Measurements from ENCODE around the gene FOXP1.

FOXP1 gene

DNA sequence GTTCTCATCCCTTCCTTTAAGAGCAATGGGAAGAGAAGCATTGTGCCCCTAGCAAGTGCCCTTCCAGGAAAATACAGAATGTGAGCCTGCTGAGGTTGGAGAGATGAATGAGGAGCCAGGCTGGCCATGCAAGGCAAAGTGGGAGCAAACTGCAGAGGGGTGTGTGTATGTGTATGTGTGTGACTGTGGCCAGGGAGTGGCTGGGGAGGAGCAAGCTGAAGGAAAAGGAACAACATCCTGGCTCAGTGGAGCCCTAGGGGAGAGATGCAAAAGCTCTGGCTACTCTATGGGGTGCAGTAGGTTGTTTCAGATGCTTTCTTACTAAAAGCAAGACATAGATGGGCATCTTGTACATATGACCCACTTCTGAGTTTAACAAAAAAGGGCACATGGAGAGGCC is 20.6 kb downstream of the FOXP1 start:
- no peak for DNase-seq

- DNase-seq = no peak
Observed at GRCh38 chr3:71560665-71561064, 22.9 kb downstream of the FOXP1 start.

GRCh38 chr3:71559578-71560162 is 23.9 kb downstream of the FOXP1 start:
- DNase-seq = no peak

DNA sequence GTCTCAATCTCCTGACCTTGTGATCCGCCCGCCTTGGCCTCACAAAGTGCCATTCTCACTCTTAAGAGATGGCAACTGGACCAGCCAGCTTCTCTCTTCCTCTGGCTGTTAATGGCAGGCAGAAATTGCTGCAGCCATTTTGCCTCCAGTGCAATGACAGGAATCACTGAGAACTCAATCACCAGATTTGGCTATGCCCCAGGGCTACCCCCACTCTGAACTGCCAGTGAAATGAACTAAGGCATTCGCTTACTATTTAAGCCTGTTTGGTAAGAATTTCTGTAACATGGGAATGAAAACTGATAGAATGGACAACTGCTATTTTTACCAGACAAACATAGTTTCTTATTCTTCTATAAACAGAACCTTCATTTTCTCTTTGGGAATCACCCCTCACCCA is 24.5 kb downstream of the FOXP1 start:
- DNase-seq = no peak

DNA sequence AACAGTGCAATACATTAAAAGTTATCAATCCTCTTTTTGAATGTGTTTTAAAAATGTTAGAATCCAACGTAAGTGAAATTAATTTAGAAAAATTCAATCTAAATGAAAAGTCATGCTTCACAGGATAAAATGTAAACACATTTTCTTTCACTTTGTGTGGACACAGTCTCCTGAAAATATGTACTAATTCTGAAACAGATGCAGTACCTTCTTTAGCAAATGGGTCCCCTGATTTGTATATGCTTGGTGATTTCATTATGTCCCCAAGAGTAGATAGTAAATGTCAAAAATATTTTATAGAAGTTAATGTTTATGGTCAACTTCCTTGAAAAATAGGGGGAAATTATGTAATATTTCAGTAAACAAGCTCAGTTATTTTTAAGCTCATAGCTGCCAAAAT is 28.9 kb downstream of the FOXP1 start:
- no peak for DNase-seq

DNA sequence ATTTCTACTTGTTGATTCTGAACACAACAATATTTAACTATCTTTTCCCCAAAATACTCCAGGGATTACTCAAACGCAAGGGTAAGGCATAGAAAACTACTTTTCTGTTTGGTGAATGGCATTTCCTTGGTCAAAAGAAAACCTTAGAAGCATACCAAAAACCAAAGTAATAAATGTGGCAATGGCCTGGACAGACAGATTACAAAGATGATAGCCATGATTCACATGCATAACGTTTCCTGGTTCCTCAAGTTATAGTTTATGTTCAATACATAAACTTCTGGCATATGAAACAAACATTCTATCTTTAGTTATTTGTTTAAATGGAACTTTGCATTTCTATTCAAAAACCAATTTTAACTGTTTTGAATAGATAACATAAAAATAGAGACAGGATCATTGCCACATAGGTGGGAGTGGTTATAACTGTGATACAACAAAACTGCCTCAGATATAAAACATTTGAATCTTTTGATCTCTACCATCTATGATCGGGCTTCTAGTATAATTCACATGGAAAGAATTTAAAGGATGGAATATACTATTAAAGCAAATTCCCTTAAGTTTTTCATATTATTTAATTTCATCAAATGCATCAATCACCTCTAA is 32.1 kb downstream of the FOXP1 start:
- DNase-seq = no peak

DNA sequence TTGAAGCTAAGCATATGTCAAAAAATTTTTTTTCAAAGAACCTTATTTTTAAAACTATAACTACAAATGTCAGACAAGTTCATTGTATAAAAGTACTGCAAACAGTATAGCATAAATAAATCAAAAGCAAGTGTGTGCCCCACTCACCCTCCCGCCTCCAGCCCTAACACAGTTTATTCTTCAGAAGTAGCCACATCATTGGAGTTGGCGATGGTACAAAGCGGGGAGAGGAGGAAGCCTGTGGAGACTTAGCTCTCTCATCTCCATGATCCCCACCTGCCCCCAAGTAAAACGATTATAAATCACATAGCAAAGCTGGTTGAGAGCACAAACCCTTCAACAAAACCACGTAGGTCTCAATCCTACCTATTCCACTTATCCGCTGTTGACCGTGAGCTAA is 33.6 kb downstream of the FOXP1 start:
- no peak for DNase-seq

DNA sequence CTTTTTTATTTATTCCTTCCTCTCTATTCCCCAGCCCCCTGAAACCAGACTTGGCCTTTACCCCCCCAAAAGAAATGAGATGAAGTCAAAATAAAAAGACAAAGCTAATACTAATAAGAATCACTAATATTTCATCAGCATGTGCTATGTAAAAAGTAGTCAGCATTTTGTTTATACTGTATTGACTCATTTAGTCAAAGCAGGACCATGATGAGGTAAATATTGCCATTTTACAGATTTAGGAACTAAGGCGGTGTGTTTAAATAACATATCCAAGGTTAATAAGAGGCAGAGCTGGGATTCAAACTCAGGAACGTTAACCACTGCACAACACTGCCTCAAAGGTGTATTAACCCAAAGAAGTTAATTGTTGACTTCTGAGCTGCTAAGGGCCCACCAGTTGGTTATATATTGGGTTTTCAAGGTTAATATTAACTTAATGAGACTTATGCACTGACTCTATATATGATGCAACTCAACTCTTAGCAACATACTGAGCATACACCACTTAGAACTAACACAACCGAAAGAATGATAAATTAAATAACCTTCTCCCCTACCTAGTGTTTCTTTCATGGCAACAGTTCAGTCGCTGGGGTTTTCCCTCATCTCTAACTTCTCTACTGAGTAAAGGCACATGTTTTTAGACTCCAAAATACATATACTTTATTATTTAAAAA is 34.7 kb downstream of the FOXP1 start:
- DNase-seq = no peak

GRCh38 chr3:71547249-71548198 is 36.0 kb downstream of the FOXP1 start:
- DNase-seq = no peak

DNA sequence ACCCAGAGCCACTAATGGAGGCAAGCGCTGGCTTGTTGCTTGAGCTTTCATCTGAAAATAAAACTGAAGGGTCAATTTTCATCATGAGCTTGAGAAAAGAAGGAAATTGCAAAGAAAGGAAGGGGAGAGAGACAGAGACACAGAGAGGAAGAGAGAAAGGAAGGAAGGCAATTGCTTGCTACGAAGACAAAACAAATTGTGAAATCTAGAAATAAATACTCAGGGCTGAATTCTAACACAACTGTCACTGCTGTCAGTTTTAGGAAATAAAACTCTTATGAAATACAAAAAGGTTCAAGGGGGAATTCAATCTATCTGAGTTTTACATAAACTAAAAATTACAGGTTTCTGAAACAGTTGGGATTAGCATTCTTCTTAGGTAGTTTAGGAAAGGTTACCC is 36.7 kb downstream of the FOXP1 start:
- DNase-seq = no peak

- DNase-seq = no peak
Observed at GRCh38 chr3:71545330-71545729, 38.2 kb downstream of the FOXP1 start.

DNA sequence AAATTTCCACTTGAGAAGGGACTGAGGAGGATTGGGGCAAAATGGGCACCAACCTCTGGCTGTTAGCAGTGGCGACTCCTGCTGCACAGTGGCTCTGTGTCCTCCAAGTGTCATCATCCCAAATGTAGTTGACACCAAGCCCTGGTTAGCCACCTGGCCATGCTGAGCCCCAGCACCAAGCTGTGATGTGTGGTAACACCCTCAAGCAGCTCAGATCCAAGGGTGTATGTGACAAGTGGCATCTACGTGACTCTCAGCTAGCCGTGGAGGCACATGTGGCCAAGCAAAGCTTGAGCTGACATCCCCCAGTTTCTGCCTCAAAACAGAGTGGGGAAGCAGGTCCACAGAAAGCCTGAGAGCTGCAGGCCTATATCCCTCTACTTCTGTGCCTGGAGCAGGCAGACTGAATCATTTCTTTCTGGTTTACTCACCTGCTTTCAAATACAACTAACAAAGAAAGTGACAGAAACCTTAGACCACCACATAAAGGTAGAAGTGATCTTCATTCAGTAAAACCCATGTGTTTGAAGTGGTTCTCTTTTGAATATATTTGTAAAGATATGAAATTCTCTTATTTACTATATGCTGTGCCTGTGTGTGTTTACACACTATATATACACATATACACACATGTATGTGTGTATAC is 40.0 kb downstream of the FOXP1 start:
- no peak for DNase-seq

DNA sequence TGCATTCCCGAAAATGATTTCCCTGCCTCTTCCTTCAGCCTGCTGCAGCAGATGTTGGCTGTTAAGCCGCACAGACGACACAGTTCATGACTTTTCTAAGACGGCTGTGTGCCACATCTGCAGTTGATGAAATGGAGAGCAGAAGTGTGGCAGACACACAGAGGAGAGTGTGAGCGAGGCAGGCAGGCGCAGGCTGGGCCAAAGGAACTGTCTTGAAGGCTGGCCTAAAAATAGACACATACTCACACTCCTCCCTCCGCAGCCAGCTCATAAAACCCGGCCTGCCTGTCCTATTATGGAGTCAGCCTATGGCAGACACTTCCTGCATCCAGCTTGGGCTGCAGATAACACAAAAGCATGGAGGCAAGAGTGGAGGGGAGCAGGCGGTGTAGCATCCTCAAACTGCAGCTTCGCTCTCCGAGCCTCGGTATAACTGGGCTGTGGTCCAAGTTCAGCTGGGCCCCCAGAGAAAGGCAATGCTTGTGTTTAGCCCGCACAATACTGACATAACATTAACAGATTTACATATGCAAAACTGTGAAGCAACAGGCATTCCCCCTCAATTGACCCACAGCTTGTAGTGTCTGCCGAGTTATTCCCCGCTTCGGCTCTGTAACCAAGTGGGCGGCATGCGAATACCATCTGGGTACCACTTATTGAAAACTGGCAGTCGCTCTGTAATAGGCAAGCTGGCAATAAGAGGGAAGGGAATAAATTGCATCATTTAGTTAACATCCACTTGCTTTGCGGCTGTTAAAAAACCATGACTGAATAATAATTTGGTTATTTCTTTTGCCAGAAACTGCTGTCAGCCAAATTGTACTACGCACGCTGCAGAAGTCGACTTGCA is 40.8 kb downstream of the FOXP1 start:
- no peak for DNase-seq

DNA sequence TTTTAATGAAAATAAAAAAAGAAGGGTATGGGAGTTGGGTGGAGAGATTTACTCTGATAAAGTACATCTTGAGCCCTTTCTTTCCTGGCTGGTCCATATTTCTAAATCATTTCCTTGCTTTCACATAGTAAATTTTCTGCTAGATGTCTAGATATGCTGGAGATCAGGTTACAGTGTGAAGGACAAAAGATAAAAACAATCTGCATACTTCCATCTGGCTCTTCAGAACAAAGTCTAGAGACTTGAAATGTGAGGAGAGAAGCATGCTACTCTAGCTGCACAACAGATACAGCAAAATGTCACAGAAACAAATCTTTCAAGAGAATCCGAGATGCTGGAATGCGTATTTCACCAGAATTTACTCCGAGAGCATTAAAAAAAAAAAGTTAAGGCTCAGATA is 42.2 kb downstream of the FOXP1 start:
- no peak for DNase-seq

DNA sequence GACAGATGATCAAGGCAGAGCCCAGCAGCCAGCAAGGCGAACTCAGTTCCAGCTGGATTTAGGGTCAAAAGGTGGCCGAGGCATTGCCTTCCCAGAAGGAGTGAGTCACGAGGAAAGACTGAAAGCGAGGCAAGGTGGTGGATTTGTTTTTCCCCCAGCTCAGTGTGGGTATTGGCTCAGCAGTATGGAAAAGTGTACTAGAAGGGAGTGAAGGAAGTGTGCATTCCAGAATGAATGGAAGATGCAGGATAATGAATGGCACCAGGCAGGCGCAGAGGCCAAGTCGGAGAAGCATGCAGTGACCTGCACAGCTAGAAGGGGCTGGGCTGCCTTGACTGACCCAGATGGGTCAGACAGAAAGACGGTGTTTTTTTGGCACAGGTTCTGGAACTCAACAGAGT is 46.3 kb downstream of the FOXP1 start:
- DNase-seq = no peak

DNA sequence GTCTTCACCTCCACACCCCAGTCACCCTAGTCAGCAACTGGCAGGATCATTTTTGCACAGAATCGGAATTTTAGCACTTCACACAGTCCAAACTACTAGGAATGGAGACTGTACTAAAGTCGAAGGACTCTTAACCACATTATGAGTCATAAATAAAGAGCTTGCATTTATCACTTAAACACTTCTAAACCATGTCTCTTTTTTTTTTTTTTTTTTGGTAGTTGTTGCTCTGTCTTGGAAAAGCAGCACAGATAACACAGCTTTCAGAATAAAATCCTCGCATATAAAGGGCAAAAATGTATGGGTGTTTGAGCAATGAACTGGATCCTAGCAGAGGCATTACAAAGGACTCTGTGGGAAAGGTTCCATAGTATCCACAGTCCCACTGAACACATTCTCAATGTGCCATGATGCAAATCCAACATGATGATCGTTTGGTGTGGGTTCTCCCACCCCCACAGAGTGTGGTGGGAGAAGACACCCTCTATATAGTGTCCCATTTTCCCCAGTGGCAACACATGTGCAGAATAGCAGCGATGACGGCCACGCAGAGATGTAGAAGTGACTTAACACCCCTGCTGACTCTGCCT is 47.1 kb downstream of the FOXP1 start:
- no peak for DNase-seq

DNA sequence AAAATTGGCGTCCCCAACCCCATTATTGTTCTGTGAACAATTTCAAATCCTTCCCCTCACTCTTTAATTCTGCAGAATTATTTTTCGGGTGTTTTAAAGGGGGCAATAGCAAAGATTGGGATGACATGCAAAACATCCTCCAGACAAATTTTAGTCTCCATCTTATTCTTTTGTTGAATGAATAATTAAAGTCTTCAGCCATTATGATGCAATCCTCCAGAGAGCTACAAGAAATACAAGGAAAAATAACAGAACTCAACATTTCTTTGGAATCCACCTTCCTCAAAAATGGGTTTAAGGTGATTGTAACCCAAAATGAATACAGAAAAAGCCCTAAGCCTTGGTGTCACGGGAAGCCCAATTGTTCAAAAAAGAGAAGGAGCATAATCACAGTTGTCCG is 49.9 kb downstream of the FOXP1 start:
- DNase-seq = no peak

DNA sequence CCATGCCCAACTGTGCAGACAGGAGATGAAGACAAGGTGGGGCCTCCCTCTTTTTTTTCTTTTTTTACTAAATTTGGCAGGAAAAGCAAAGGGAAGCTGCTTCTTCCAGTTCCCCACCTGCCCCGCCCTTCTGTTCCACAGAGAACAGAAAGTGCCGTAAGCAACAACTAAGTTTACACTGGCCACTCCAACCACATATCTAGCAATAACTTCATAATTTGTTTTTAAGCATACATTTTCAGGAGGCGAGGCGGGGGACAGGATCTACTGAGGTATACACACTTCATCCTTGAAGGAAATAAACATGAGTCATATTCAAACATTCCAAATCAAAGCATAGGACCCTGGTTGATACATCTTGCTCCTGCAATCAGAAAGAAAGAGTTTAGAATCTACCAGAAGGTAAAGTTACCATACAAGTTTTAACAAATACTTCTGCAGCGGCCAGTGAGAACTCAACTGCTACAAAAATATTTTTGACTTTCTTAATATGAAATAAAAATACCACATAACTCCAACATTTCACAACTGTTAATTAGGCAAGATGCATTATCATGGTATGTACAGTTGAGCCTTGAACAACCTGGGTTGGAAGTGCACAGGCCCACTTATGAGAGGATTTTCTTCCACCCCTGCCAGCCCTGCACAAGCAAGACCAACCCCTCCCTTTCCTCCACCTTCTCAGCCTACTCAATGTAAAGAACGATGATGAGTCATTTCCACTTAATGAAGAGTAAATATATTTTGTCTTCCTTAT is 50.7 kb downstream of the FOXP1 start:
- DNase-seq = no peak

DNA sequence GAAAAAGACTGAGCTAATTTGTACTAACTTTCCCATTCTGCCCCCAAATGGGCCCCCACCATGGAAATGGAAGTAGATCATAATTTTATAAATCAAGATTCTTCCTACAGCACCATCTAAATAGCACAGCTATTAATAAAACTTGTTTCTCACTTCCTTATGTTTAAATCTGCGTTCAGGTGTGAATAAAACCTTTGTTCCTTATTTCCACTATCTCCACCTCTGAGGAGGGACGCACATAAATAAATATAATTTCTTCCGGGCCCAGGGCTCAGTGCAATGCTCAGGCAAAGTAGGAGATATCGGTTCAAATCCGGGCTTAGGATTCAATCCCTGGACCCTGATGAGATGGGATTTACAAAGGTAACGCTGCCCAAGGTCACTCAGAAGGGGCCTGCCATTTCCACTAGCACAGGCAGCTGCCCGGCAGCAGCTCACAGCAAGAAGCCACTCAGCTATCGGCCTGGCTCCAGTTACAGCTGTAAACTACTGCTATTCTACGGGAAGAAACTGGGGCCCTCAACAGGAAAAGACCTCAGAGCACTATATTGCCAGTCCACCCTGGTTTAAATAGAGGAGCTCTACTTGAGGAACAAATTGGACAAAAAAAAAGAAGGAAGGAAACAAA is 52.5 kb downstream of the FOXP1 start:
- no peak for DNase-seq

DNA sequence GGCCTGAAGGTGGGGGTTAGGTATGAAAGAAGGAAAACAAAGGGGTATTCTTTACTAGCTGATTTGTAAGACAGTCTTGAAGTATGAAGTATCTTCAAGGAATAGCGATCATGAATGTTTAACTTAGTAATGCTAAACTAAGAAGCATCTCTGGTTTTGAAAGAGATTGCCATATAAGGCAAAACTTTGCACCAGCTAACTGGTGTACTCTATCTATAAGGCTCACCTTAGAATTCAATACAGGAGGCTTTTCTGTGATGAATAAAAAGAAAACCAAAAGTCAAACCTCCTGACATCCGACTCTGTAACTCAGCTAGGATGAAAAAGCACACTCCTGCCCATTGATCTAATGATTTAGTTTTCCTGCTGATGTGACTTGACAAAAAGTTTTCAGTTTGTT is 54.7 kb downstream of the FOXP1 start:
- DNase-seq = no peak

Measured in activated CD4-positive, alpha-beta T cell treated with anti-CD3 and anti-CD28 coated beads for 4 hours (primary cell).